NB4 (cell line): Measurements from ENCODE around the gene NEK5.

ENCODE experiments used
- MAX ChIP-seq: IDR thresholded peaks from 2 replicates; pipeline ENCODE4 v1.6.1; 2011; ENCODE audit warnings: low read depth, low read length
- MYC ChIP-seq: IDR thresholded peaks from 2 replicates; pipeline ENCODE4 v1.6.1; 2011; ENCODE audit warnings: low read depth, low read length
- POLR2A ChIP-seq: IDR thresholded peaks from 2 replicates; pipeline ENCODE4 v1.6.1; 2011; ENCODE audit warnings: mild to moderate bottlenecking; ENCODE audit not compliant: insufficient read length; ENCODE audit errors: extremely low read depth
- TF ChIP-seq, protein P1 (sequence below): IDR thresholded peaks from one replicate; pipeline ENCODE4 v1.5.1; 2012; ENCODE audit warnings: low read depth, low read length

GRCh38 chr13:52091473-52091872 lies 37.4 kb downstream of the NEK5 start:
- TF ChIP-seq, protein P1, sequence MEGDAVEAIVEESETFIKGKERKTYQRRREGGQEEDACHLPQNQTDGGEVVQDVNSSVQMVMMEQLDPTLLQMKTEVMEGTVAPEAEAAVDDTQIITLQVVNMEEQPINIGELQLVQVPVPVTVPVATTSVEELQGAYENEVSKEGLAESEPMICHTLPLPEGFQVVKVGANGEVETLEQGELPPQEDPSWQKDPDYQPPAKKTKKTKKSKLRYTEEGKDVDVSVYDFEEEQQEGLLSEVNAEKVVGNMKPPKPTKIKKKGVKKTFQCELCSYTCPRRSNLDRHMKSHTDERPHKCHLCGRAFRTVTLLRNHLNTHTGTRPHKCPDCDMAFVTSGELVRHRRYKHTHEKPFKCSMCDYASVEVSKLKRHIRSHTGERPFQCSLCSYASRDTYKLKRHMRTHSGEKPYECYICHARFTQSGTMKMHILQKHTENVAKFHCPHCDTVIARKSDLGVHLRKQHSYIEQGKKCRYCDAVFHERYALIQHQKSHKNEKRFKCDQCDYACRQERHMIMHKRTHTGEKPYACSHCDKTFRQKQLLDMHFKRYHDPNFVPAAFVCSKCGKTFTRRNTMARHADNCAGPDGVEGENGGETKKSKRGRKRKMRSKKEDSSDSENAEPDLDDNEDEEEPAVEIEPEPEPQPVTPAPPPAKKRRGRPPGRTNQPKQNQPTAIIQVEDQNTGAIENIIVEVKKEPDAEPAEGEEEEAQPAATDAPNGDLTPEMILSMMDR: no peak
- no peak for TF ChIP-seq MAX
- TF ChIP-seq POLR2A: no peak
- no peak for TF ChIP-seq MYC
